GM12878 (cell line): ENCODE results near the gene SLC38A7. TPM values are rescaled to one million over a fixed set of nuclear protein-coding genes. Genes with fewer than 3 reads are reported as not detected.

Experiments
- ATAC-seq: fragments of 200-7000 bp; cut with Tn5 transposase; 3 replicates; pipeline ENCODE4 v1.9.1; 2020; ENCODE audit warnings: mild to moderate bottlenecking, moderate library complexity
- BruUV-seq: library from RNA; stranded (reverse); fragments of 400-500 nt; replicated peaks from 2 replicates; lab custom pipeline; 2021; lab: Mats Ljungman, UMichigan
- CTCF ChIA-PET: fragments of 300-600 bp; sonication (Branson Sonifier 250); formaldehyde crosslinking; extraction: SDS; loops from one replicate; lab custom pipeline; 2021; ENCODE audit warnings: inconsistent platforms; lab: Yijun Ruan, JAX
- POLR2A ChIA-PET: fragments of 350-600 bp; formaldehyde crosslinking; extraction: SDS; loops from one replicate; lab custom pipeline; 2021; ENCODE audit warnings: inconsistent platforms; lab: Charles Lee
- RAD21 ChIA-PET: fragments of 300-600 bp; sonication (Branson Sonifier 250); formaldehyde crosslinking; loops from one replicate; lab custom pipeline; 2023; ENCODE audit warnings: antibody characterized with exemption; ENCODE audit not compliant: unreplicated experiment; lab: Charles Lee
- SMC1A ChIA-PET: fragments of 300-600 bp; sonication (Branson Sonifier 250); formaldehyde crosslinking; loops from one replicate; lab custom pipeline; 2023; ENCODE audit not compliant: unreplicated experiment, uncharacterized antibody; lab: Charles Lee
- DNase-seq: peaks from one replicate; pipeline ENCODE4 v3.0.0-alpha.2; 2011; ENCODE audit warnings: low read depth, low spot score
- FAIRE-seq: peaks from 3 replicates; lab custom pipeline; 2011; peaks lifted over from hg19 to GRCh38; lab: Jason Lieb, UNC
- H2AFZ ChIP-seq: 2 replicates; pipeline ENCODE4 v1.6.0; 2011; ENCODE audit warnings: low read depth, low read length, control low read depth; ENCODE audit not compliant: control insufficient read depth
- H3K27ac ChIP-seq: 2 replicates; pipeline ENCODE4 v1.5.1; 2011; ENCODE audit warnings: control low read depth; ENCODE audit not compliant: control insufficient read depth, insufficient read depth
- H3K27me3 ChIP-seq, 2 experiments: replicated peaks in 1 of 2; 2 replicates each; pipeline versions ENCODE4 v1.6.0 to v1.6.1; 2011; ENCODE audit warnings: low read length in 1 of 2; ENCODE audit not compliant: control insufficient read depth in 2 of 2, insufficient read depth in 2 of 2
- H3K36me3 ChIP-seq, 2 experiments: 2 replicates each; pipeline ENCODE4 v1.5.1; 2011; ENCODE audit warnings: low read length in 1 of 2; ENCODE audit not compliant: control insufficient read depth in 2 of 2, insufficient read depth in 2 of 2
- H3K4me1 ChIP-seq: 2 replicates; pipeline ENCODE4 v1.6.1; 2011; ENCODE audit warnings: mild to moderate bottlenecking, low read length, moderate library complexity, mixed read lengths; ENCODE audit not compliant: control insufficient read depth, insufficient read depth
- H3K4me2 ChIP-seq: 2 replicates; pipeline ENCODE4 v1.6.0; 2011; ENCODE audit warnings: control low read depth; ENCODE audit not compliant: control insufficient read depth, insufficient read depth
- H3K4me3 ChIP-seq: fragments of 200-600 bp; sonication (generic); 2 replicates; pipeline ENCODE4 v1.5.1; 2016
- H3K79me2 ChIP-seq: 2 replicates; pipeline ENCODE4 v1.6.0; 2011; ENCODE audit warnings: low read length; ENCODE audit not compliant: control insufficient read depth, insufficient read depth
- H3K9ac ChIP-seq: 2 replicates; pipeline ENCODE4 v1.8.0; 2011; ENCODE audit warnings: low read length, control low read depth, mixed read lengths; ENCODE audit not compliant: control insufficient read depth, insufficient read depth
- H3K9me3 ChIP-seq: replicated peaks from 3 replicates; pipeline ENCODE4 v1.5.1; 2011; ENCODE audit warnings: mild to moderate bottlenecking, low read length; ENCODE audit not compliant: control insufficient read depth, insufficient read depth
- H4K20me1 ChIP-seq: 2 replicates; pipeline ENCODE4 v1.6.0; 2011; ENCODE audit not compliant: control insufficient read depth, insufficient read depth
- ATF7 ChIP-seq: fragments of 450-650 bp; IDR thresholded peaks from 2 replicates; pipeline ENCODE4 v1.6.1; 2016; ENCODE audit warnings: low read depth, mild to moderate bottlenecking
- FOXM1 ChIP-seq: IDR thresholded peaks from 2 replicates; pipeline ENCODE4 v1.6.1; 2012; ENCODE audit warnings: low read depth, mild to moderate bottlenecking, inconsistent platforms, low read length, moderate library complexity
- GABPA ChIP-seq: IDR thresholded peaks from 2 replicates; pipeline ENCODE4 v1.6.1; 2014; ENCODE audit warnings: antibody characterized with exemption, low read depth, mild to moderate bottlenecking, inconsistent platforms
- KAT2A ChIP-seq: conservative IDR thresholded peaks from 2 replicates; pipeline ENCODE4 v1.6.1; 2011; ENCODE audit warnings: low read depth, low read length; ENCODE audit not compliant: control insufficient read depth
- KLF5 ChIP-seq: fragments of 450-650 bp; IDR thresholded peaks from 2 replicates; pipeline ENCODE4 v1.6.1; 2014; ENCODE audit warnings: mild to moderate bottlenecking; ENCODE audit not compliant: partially characterized antibody
- MEF2B ChIP-seq: fragments of 450-650 bp; IDR thresholded peaks from 2 replicates; pipeline ENCODE4 v1.6.1; 2018; ENCODE audit warnings: mild to moderate bottlenecking, moderate library complexity; ENCODE audit not compliant: partially characterized antibody, poor library complexity, severe bottlenecking
- NBN ChIP-seq: fragments of 450-650 bp; IDR thresholded peaks from 2 replicates; pipeline ENCODE4 v1.6.1; 2016
- POLR2AphosphoS5 ChIP-seq: IDR thresholded peaks from 2 replicates; pipeline ENCODE4 v1.6.1; 2011; ENCODE audit warnings: mild to moderate bottlenecking, low read length, inconsistent platforms
- TARDBP ChIP-seq: IDR thresholded peaks from 2 replicates; pipeline ENCODE4 v1.6.1; 2016; ENCODE audit warnings: borderline replicate concordance
- ZNF274 ChIP-seq: IDR thresholded peaks from one replicate; pipeline ENCODE4 v1.8.0; 2011; ENCODE audit not compliant: insufficient read length, insufficient read depth
- WGBS: methylation state at CpG from one replicate; pipeline ENCODE4 v1.1.6; 2016; ENCODE audit warnings: low lambda C conversion rate; ENCODE audit not compliant: insufficient replicate concordance, insufficient coverage; ENCODE audit errors: missing lambda C conversion rate; 5-methylcytosine and 5-hydroxymethylcytosine counted together
- in situ Hi-C: fragments of 300-500 bp; cut with MboI; formaldehyde crosslinking; loops from 9 replicates; pipeline ENCODE4 v1.14.3; 2018; ENCODE audit warnings: mixed read lengths
- intact Hi-C: fragments of 100-400 bp; cut with micrococcal nuclease; formaldehyde crosslinking; loops from one replicate; pipeline ENCODE4 v1.14.2; 2022; ENCODE audit not compliant: unreplicated experiment
- polyA plus RNA-seq, 11 experiments: library from polyadenylated mRNA; depleted of rRNA in 4 of 11; unstranded in 6 of 11; stranded (reverse) in 5 of 11; fragments of >200 nt; fragmentation: Nextera tagmentation in 4 of 11; fragmentation: Illumina TruSeq in 1 of 11; extraction: Ambion mirVana in 4 of 11; extraction: Trizol in 1 of 11; gene quantifications; 1 replicate in 1 of 11; 2 replicates in 10 of 11; pipeline versions ENCODE4 v1.2.1 to v1.2.3, GENCODE V29; 2011 to 2016; ENCODE audit warnings: inconsistent platforms in 2 of 11, missing spikeins in 2 of 11, low read depth in 1 of 11
- total RNA-seq, 4 experiments: library from RNA; depleted of rRNA in 3 of 4; stranded (reverse); fragments of >200 nt in 3 of 4; fragmentation: Illumina TruSeq in 1 of 4; extraction: Trizol in 1 of 4; gene quantifications; 2 replicates each; pipeline versions ENCODE4 v1.2.1 to v1.2.3, GENCODE V29; 2013 to 2021
- TF ChIP-seq, protein P1 (sequence below): IDR thresholded peaks from 2 replicates; pipeline ENCODE4 v1.6.1; 2012; ENCODE audit warnings: mild to moderate bottlenecking, low read depth, low read length
- TF ChIP-seq, protein P2 (sequence below): IDR thresholded peaks from 2 replicates; pipeline ENCODE4 v1.6.1; 2011; ENCODE audit warnings: low read depth, mild to moderate bottlenecking, low read length, moderate library complexity, borderline replicate concordance; ENCODE audit errors: extremely low read depth
- TF ChIP-seq, protein P3 (sequence below): fragments of 450-650 bp; IDR thresholded peaks from 2 replicates; pipeline ENCODE4 v1.6.1; 2016; ENCODE audit warnings: mild to moderate bottlenecking, moderate library complexity, borderline replicate concordance

SLC38A7 gene
- total and polyA plus RNA-seq, 10 of the 15 experiments (the other 5 are each of a cell fraction or from before 2014, with no cell fraction given) = 1.4 to 7.8 (median 4.7) TPM

DNA sequence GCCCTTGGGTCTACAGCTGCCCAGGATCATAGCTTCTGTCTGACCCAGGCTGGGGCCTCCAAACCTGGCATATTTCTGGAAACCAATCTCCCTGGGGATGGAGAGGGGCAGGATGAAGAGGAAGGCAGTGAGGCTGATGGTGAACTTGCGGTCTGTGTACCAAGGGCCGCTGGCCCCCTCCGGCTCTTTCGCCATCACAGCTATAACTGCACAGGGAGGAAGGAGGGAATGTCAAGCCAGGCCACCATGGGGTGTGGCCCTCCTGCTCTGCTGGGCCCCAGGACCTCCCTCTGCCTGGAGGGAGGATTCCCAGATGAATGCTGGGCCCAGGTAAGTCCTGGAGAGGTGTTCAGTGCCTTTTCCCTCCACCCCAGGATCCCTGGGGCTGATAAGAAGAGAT is 6.3 kb downstream of the SLC38A7 start (continued):
- TF ChIP-seq, protein P1, sequence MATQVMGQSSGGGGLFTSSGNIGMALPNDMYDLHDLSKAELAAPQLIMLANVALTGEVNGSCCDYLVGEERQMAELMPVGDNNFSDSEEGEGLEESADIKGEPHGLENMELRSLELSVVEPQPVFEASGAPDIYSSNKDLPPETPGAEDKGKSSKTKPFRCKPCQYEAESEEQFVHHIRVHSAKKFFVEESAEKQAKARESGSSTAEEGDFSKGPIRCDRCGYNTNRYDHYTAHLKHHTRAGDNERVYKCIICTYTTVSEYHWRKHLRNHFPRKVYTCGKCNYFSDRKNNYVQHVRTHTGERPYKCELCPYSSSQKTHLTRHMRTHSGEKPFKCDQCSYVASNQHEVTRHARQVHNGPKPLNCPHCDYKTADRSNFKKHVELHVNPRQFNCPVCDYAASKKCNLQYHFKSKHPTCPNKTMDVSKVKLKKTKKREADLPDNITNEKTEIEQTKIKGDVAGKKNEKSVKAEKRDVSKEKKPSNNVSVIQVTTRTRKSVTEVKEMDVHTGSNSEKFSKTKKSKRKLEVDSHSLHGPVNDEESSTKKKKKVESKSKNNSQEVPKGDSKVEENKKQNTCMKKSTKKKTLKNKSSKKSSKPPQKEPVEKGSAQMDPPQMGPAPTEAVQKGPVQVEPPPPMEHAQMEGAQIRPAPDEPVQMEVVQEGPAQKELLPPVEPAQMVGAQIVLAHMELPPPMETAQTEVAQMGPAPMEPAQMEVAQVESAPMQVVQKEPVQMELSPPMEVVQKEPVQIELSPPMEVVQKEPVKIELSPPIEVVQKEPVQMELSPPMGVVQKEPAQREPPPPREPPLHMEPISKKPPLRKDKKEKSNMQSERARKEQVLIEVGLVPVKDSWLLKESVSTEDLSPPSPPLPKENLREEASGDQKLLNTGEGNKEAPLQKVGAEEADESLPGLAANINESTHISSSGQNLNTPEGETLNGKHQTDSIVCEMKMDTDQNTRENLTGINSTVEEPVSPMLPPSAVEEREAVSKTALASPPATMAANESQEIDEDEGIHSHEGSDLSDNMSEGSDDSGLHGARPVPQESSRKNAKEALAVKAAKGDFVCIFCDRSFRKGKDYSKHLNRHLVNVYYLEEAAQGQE = no peak
- no peak for TF ChIP-seq GABPA

DNA sequence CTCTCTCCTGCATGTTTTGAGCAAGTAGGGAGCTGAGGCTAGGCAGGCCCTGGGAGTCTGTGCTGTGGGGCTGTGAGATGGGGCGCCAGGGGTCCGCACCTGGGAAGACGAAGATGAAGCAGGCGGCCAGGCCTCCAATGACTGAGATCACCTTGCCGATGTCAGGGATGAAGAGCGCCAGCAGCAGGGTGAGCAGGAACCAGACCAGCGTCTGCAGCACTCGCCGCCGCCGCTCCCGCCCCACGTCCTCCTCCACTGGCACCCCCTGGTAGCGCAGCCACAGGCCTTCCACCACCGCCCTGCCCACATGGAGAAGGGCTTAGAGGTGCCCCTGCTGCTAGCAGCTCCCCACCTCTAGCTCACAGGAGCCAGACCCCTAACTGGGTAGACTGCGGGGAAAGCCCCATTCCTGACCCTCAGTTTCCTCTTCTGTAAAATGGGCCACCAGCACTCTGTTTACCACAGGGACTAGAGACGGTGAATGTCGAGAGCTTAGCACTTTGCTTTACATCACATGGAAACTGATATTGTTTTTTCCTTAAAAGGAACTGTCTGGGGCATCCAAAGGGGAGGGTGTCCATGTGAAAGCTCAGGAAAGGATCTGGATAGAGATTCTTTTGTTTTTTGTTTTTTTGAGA is 13.5 kb downstream of the SLC38A7 start:
- H4K20me1 ChIP-seq = no peaks in the 10 kb centered on the region
- H3K9me3 ChIP-seq = no peaks in the 10 kb centered on the region
- no TSS peak for BruUV-seq
- WGBS = 97% methylated on average over 17 of the region's 18 CpGs
- H3K27me3 ChIP-seq = no peaks in the 10 kb centered on the region
- intact Hi-C loops (no loop called here), in situ Hi-C loops (loop anchor here (25.0 kb wide), 1 partner anchor 334 kb away; no protein-coding TSS in a partner anchor)
- no peak overlapping the region for H3K9ac ChIP-seq
- FAIRE-seq (no peak), DNase-seq (no peak), ATAC-seq (no peak)
- no peaks in the 10 kb centered on the region for H3K4me1 ChIP-seq
- POLR2A ChIA-PET = interaction anchor here (1.0 kb wide), 1 partner anchor 16 kb away, joined by 3 read pairs; no protein-coding TSS in a partner anchor
- SMC1A ChIA-PET = interaction anchor here (1.4 kb wide), 1 partner anchor 10 kb away, joined by 3 read pairs; no protein-coding TSS in a partner anchor
- no peak overlapping the region for H2AFZ ChIP-seq
- RAD21 ChIA-PET = no interaction called here
- no peak overlapping the region for H3K4me3 ChIP-seq
- CTCF ChIA-PET = interaction anchor here (1.2 kb wide), 1 partner anchor 10 kb away, joined by 3 read pairs; no protein-coding TSS in a partner anchor
- no peaks in the 10 kb centered on the region for H3K36me3 ChIP-seq
- H3K27ac ChIP-seq = no peak overlapping the region
- no peaks in the 10 kb centered on the region for H3K79me2 ChIP-seq
- H3K4me2 ChIP-seq = no peak overlapping the region
- TF ChIP-seq TARDBP = no peak
- TF ChIP-seq, protein P2, sequence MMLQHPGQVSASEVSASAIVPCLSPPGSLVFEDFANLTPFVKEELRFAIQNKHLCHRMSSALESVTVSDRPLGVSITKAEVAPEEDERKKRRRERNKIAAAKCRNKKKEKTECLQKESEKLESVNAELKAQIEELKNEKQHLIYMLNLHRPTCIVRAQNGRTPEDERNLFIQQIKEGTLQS = no peak
- TF ChIP-seq ATF7 = no peak
- no peak for TF ChIP-seq KLF5
- TF ChIP-seq POLR2AphosphoS5 = no peak
- TF ChIP-seq MEF2B = no peak
- no peak for TF ChIP-seq KAT2A
- TF ChIP-seq, protein P3, sequence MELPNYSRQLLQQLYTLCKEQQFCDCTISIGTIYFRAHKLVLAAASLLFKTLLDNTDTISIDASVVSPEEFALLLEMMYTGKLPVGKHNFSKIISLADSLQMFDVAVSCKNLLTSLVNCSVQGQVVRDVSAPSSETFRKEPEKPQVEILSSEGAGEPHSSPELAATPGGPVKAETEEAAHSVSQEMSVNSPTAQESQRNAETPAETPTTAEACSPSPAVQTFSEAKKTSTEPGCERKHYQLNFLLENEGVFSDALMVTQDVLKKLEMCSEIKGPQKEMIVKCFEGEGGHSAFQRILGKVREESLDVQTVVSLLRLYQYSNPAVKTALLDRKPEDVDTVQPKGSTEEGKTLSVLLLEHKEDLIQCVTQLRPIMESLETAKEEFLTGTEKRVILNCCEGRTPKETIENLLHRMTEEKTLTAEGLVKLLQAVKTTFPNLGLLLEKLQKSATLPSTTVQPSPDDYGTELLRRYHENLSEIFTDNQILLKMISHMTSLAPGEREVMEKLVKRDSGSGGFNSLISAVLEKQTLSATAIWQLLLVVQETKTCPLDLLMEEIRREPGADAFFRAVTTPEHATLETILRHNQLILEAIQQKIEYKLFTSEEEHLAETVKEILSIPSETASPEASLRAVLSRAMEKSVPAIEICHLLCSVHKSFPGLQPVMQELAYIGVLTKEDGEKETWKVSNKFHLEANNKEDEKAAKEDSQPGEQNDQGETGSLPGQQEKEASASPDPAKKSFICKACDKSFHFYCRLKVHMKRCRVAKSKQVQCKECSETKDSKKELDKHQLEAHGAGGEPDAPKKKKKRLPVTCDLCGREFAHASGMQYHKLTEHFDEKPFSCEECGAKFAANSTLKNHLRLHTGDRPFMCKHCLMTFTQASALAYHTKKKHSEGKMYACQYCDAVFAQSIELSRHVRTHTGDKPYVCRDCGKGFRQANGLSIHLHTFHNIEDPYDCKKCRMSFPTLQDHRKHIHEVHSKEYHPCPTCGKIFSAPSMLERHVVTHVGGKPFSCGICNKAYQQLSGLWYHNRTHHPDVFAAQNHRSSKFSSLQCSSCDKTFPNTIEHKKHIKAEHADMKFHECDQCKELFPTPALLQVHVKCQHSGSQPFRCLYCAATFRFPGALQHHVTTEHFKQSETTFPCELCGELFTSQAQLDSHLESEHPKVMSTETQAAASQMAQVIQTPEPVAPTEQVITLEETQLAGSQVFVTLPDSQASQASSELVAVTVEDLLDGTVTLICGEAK = no peak
- TF ChIP-seq FOXM1 = no peak
- no peak for TF ChIP-seq NBN
- no peak for TF ChIP-seq ZNF274
